Muscle layer of duodenum (tissue), 2 donors: Measurements from ENCODE around the gene PTGES.
A peak's percentile ranks its signal among the peaks of the same experiment; 100 is the strongest.
"Not testable (repeated sequence)": the region's sequence is repeated elsewhere in the genome, so short reads cannot be mapped to it uniquely, and the experiment has no call there.

Source experiments
- H3K27ac ChIP-seq: one replicate; pipeline ENCODE4 v1.7.0; 2013; ENCODE audit warnings: mild to moderate bottlenecking, low read length
- H3K27me3 ChIP-seq: one replicate; pipeline ENCODE4 v1.7.0; 2013; ENCODE audit warnings: low read depth, mild to moderate bottlenecking, control low read depth, low read length
- H3K36me3 ChIP-seq, 2 donors: one replicate each; pipeline ENCODE4 v1.7.0; 2013; ENCODE audit warnings: low read length in 2 of 2, control low read depth in 1 of 2, mild to moderate bottlenecking in 1 of 2; ENCODE audit not compliant: insufficient read depth in 2 of 2, control insufficient read depth in 1 of 2
- H3K4me1 ChIP-seq, 2 donors: one replicate each; pipeline ENCODE4 v1.7.0; 2013; ENCODE audit warnings: low read length in 2 of 2, mild to moderate bottlenecking in 2 of 2, control low read depth in 1 of 2, moderate library complexity in 1 of 2; ENCODE audit not compliant: insufficient read depth in 2 of 2, control insufficient read depth in 1 of 2
- H3K4me3 ChIP-seq, 2 donors: one replicate each; pipeline ENCODE4 v1.7.0; 2013; ENCODE audit warnings: low read length in 2 of 2, low read depth in 1 of 2, mild to moderate bottlenecking in 1 of 2
- H3K9me3 ChIP-seq, 2 donors: one replicate each; pipeline ENCODE4 v1.7.0; 2013; ENCODE audit warnings: low read length in 2 of 2, control low read depth in 1 of 2, mild to moderate bottlenecking in 1 of 2; ENCODE audit not compliant: control insufficient read depth in 1 of 2
- donor health status: healthy.

PTGES gene

DNA sequence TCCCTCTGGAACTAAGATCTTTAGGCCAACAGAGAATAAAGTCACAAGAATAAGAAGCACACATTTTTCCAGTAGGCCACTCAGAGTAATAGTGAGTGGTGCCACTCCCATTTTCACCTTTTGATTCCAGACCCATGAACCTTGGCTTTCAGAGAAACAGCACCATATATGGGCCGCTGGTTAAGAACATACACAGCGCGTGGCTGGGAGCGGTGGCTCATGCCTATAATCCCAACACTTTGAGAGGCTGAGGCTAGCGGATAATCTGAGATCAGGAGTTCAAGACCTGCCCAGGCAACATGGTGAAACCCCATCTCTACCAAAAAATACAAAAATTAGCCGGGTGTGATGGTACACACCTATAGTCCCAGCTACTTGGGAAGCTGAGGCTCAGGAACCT lies 15.6 kb upstream of the PTGES start:
- Histone ChIP-seq H3K9me3 (no peaks in the 10 kb centered on the region), H3K27me3 (no peaks in the 10 kb centered on the region), H3K36me3 (no peaks in the 10 kb centered on the region), H3K4me3 (no peak overlapping the region), H3K4me1 (no peaks in the 10 kb centered on the region), H3K27ac (no peak overlapping the region)

DNA sequence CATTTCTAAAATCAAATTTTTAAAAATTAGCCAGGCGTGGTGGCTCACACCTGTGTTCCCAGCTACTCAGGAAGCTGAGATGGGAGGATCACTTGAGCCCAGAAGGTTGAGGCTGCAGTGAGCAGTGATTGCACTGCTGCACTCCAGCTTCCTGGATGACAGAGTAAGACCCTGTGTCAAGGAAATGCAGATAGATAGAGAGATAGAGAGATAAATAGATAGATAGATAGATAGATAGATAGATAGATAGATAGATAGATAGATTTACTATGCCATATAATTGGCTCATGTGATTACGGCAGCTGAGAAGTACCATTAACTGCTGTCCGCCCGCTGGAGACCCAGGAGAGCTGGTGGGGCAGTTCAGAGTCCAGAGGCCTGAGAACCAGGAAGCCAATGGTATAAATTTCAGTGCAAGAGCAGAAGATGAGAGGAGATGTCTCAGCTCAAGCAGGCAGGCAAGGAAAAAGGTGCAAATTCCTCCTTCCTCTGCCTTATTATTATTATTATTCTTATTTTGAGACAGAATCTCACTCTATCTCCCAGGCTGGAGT lies 13.0 kb upstream of the PTGES start:
- no peaks in the 10 kb centered on the region for H3K27me3 ChIP-seq
- H3K36me3 ChIP-seq = no peaks in the 10 kb centered on the region
- no peaks in the 10 kb centered on the region for H3K9me3 ChIP-seq
- peaks cover 0 to 8% of the 10 kb centered on the region in 2 donors for H3K4me1 ChIP-seq
- no peak overlapping the region for H3K4me3 ChIP-seq
- no peak overlapping the region for H3K27ac ChIP-seq

DNA sequence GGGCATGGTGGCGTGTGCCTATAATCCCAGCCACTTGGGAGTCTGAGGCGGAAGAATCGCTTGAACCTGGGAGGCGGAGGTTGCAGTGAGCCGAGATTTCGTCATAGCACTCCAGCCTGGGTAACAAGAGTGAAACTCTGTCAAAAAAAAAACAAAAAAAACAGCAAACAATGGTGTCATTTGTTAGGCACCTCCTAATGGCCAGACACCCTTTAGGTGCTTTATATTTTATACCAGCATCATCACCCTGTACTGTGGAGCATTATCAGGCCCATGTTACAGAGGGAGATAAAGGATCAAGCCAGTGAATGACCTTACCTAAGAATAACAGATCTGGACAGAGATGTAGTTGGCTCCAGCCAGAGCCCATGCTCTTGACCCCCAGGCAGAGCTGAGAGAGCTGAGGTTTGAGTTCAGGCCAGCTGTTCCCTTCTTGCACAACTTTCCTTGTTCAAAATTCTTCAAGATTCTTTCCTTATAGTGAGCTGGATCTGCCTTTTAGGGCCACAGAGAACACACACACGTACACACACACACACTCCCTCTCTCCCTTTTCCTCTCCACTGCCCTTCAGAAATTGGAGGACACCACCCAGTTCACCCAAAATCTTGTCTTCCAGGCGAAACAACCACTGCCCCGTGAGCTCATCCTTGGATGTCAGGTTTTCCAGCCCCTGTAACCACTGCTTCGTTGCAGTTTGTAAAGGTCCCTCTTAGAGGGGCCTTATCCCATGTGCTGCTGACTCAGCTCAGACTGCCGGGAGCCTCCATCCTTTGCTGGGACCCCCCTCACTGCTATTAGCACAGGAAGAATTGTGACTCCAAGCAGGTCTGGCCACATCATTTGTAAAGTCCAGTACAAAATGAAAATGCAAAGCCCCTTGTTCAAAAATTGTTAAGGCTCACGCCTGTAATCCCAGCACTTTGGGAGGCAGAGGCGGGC lies 10.4 kb upstream of the PTGES start:
- no peaks in the 10 kb centered on the region for H3K9me3 ChIP-seq
- H3K27ac ChIP-seq = no peak overlapping the region
- H3K4me1 ChIP-seq = peaks cover 0 to 8% of the 10 kb centered on the region in 2 donors
- H3K36me3 ChIP-seq = no peaks in the 10 kb centered on the region
- H3K4me3 ChIP-seq = no peak overlapping the region
- H3K27me3 ChIP-seq = no peaks in the 10 kb centered on the region

DNA sequence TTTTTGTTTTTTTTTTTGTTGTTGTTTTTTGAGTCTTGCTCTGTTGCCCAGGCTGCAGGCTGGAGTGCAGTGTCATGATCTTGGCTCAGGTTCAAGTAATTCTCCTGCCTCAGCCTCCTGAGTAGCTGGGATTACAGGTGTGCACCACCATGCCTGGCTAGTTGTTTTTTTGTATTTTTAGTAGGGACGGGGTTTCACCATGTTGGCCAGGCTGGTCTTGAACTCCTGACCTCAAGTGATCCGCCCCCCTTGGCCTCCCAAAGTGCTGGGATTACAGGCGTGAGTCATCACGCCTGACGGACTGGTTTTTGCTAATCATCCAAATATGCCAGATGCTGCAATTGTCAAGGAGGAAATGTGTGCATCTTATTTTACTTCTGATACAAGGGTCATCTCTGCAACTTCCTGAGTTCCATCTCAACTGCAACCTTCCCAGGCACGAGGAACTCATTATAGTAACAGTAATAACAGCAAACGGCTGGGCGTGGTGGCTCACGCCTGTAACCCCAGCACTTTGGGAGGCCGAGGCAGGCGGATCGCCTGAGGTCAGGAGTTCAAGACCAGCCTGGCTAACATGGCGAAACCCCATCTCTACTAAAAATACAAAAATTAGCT lies 9.6 kb upstream of the PTGES start:
- H3K4me3 ChIP-seq, H3K9me3 ChIP-seq, H3K27ac ChIP-seq, H3K27me3 ChIP-seq, H3K36me3 ChIP-seq, H3K4me1 ChIP-seq: not testable (repeated sequence)

DNA sequence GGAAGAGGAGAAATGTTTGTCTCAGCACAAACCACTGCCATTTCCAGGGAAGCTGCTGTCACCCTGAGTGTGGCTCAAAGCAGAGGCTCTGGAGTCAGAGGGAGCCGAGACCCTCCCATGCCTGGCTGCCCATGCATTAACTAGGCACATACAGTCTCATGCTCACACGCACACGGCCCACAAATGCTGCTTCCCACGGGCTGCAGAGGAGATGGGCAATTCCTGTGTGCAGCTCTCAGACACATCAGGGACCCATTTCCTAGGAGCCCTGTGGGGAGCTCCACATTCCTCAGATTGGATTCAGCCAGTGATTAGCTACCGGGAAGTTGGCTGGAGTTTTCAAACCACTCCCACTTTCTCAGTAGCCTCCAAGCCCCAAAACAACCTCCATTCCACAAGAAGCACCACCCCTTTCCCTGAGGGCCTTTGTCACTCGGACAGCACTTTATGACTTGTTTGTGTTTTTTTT lies 9.1 kb upstream of the PTGES start:
- H3K4me3 ChIP-seq = peak overlapping the region; percentile 11 to 18
- H3K27me3 ChIP-seq = no peaks in the 10 kb centered on the region
- no peaks in the 10 kb centered on the region for H3K36me3 ChIP-seq
- H3K27ac ChIP-seq = peak overlapping the region; percentile 60
- H3K4me1 ChIP-seq = peaks cover 0 to 8% of the 10 kb centered on the region in 2 donors
- H3K9me3 ChIP-seq = no peaks in the 10 kb centered on the region

DNA sequence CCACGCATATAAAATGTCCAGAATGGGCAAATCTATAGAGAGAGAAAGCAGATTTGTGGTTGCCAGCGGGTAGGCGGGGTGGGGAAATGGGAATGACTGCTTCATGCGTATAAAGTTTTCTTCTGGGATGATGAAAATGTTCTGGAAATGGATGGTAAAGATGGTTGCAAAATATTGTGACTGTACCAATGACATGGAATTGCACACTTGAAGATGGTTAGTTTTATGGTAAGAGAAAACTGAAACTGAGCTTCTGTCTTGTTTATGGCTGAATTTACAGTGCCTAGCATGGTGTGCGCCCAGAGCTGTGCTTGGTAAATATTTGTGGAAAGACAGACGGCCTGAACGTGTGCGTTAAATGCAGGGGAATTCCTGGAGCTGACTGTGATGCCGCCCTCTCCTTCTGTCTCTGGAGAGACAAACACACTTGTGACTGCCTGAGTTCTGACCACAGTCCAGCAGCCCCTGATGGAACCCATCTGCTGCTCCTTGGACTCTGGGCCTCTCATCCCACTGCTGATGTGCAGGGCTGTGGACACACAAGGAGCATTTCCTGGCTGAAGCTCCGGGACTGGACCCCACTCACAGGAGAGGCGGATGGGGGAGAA lies 8.6 kb upstream of the PTGES start:
- H3K4me1 ChIP-seq = peaks cover 0 to 8% of the 10 kb centered on the region in 2 donors
- H3K27ac ChIP-seq = peak overlapping the region; percentile 60
- H3K9me3 ChIP-seq = no peaks in the 10 kb centered on the region
- H3K27me3 ChIP-seq = no peaks in the 10 kb centered on the region
- no peaks in the 10 kb centered on the region for H3K36me3 ChIP-seq
- peak overlapping the region in 1 of 2 donors; percentile 18 for H3K4me3 ChIP-seq

DNA sequence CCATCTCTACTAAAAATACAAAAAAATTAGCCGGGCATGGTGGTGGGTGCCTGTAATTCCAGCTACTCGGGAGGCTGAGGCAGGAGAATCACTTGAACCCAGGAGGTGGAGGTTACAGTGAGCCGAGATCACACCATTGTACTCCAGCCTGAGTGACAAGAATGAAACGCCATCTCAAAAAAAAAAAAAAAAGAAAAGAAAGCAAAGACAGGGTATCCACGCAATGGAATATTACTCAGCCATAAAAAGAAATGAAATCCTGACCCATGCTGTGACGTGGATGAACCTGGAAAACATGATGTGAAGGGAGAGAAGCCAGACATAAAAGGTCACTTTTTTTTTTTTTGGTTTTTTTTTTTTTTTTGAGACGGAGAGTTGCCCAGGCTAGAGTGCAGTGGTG lies 7.9 kb upstream of the PTGES start:
- not testable (repeated sequence) for H3K36me3 ChIP-seq, H3K4me3 ChIP-seq, H3K27ac ChIP-seq, H3K9me3 ChIP-seq, H3K27me3 ChIP-seq, H3K4me1 ChIP-seq

DNA sequence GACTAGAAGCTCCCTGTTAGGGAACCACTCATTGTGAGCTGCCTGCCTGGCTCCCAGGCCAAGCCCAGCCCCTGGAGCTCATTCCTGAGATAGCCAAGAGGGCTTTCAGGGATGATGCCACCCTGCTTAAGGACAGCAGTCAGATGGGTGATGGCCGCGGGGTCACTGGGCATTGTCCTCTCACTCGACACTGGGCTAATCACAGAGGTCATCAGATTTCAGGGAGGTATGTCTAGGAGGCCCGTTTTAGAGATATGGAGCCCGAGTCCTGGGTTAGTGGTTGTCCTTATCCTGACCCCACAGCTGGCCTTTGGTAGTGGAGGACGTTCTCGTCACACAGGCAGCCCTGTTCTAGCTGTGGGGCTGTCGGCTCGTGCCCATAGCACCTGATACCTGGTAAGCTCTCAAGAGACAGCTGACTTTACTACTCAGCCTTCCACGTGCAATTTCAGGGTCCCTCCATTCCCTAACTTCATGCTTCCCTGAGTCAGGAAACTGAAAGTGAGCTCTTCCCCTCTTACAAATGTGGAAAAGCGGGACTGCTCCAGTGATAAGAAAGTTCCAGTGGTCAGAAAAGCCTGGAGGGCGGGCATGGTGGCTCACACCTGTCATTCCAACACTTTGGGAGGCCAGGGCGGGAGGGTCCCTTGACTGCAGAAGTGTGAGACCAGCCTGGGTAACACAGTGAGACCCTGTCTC lies 7.1 kb upstream of the PTGES start:
- no peaks in the 10 kb centered on the region for H3K27me3 ChIP-seq
- no peak overlapping the region for H3K27ac ChIP-seq
- no peak overlapping the region for H3K4me3 ChIP-seq
- H3K4me1 ChIP-seq = peaks cover 0 to 8% of the 10 kb centered on the region in 2 donors
- no peaks in the 10 kb centered on the region for H3K9me3 ChIP-seq
- H3K36me3 ChIP-seq = no peaks in the 10 kb centered on the region

DNA sequence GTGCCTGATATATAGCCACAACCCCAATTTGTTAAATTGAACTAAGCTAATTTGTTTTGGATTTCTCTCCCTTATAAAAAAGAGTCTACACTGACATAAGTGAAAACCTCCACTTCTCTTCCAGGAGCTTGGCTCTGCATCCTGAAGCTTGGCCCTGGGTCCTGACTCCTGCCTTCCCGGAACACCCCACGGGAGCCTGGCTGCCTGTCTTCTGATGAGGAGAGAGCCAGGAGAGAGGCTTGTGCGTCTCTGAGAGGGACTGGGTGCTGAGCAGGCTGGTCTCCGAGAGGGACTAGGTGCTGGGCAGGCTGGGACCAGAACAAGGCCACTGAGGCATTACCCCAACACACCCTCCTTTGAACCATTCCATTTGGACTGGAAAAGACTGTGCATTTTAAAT lies 6.5 kb upstream of the PTGES start:
- H3K4me1 ChIP-seq = peaks cover 0 to 8% of the 10 kb centered on the region in 2 donors

DNA sequence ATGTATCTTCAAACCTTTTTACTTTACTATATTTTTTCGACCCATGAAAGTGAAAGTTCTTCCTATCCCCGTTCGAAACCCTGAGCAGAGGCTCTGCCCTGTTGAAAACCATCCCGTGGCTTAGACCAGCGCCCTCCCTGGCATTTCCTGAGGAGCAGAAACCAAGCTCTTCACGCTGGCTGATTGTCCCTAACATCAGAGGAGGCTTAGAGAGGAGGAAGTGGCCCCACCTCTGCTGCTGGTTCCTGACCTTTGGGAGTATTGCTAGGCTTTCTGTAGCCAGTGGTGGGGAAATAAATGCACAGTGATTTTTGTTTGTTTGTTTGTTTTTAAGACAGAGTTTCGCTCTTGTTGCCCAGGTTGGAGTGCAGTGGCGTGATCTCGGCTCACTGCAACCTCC lies 4.2 kb upstream of the PTGES start:
- Histone ChIP-seq H3K4me1 (peaks cover 0 to 16% of the 10 kb centered on the region in 2 donors), H3K9me3 (no peaks in the 10 kb centered on the region), H3K36me3 (no peaks in the 10 kb centered on the region), H3K27ac (no peak overlapping the region), H3K4me3 (no peak overlapping the region), H3K27me3 (no peaks in the 10 kb centered on the region)

More for the DNA sequence above, 6.5 kb upstream of the PTGES start:
- Histone ChIP-seq H3K27ac (no peak overlapping the region), H3K36me3 (no peaks in the 10 kb centered on the region), H3K27me3 (no peaks in the 10 kb centered on the region), H3K4me3 (no peak overlapping the region), H3K9me3 (no peaks in the 10 kb centered on the region)

DNA sequence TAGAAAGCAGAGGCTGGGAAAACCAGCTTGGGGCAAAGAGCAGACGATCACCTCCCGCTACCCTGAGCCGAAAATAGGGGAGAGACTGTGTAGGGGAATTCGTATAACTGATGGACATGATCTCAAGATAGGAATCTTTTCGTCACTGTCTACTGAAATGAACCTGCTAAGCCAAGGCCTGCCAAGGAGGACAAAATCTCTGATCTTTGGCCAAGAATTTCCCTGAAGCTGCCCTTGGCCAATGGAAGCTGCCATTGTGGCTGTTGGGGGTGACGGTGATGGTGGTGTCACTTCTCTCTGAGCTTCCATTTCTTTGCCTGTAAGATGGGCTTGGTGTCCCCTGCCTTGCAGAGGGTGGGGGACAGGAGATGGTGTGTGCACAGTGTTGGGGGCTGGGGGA lies 3.3 kb upstream of the PTGES start:
- H3K27ac ChIP-seq = no peak overlapping the region
- peaks cover 0 to 19% of the 10 kb centered on the region in 2 donors for H3K4me1 ChIP-seq
- H3K27me3 ChIP-seq = no peaks in the 10 kb centered on the region

More for the DNA sequence above, 3.3 kb upstream of the PTGES start:
- no peaks in the 10 kb centered on the region for H3K9me3 ChIP-seq
- H3K4me3 ChIP-seq = no peak overlapping the region
- no peaks in the 10 kb centered on the region for H3K36me3 ChIP-seq
